GM12873 (cell line): ENCODE results near the gene EPHX1.

Source experiments
- CTCF ChIP-seq: IDR thresholded peaks from 2 replicates; pipeline ENCODE4 v1.5.1; 2012; ENCODE audit warnings: low read depth, mild to moderate bottlenecking, moderate library complexity, low read length, control low read depth; ENCODE audit not compliant: insufficient read depth; ENCODE audit errors: missing control alignments

EPHX1 gene

GRCh38 chr1:225852413-225853124, 42.6 kb downstream of the EPHX1 start:
- TF ChIP-seq CTCF = no peak

DNA sequence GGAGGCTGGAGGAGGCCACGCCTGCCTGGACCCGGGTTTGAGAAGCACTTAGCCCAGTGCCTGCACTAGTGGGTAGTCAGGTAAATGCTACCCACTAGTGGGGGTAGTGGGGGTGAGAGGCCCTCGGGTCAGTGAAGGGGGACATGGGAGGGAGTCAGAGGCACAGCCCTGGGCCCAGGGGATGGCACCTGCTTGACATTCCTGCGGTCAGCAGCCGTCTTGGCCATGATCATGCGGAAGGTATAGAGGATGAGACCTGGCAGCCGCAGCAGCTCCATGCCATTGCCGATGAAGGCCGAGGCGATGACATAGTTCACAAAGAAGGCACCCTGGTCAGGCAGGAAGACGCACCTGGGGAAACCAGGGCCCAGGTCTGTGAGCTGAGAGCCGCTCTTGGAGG, 43.5 kb downstream of the EPHX1 start:
- TF ChIP-seq CTCF = no peak

- no peak for TF ChIP-seq CTCF
These were observed 45.8 kb downstream of the EPHX1 start for GRCh38 chr1:225855503-225856300.

DNA sequence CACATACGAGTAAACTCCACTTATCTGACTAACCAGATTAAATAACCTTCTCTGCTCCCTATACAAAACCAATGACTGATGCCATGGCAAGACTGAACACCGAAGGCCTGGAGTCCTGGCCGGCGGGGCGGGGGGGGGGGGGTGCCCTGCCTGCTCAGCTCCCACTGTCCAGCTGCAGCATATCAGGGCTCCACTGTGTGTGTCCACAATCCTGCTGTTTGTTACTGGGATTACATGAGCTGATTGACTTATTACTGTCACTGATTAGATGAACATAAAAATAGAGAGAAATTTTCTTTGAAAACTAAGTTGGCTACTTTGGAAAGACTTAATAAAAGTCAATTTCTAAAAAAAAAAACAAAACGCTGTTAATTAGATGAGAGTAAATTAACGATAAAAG, 47.3 kb downstream of the EPHX1 start:
- TF ChIP-seq CTCF = no peak

DNA sequence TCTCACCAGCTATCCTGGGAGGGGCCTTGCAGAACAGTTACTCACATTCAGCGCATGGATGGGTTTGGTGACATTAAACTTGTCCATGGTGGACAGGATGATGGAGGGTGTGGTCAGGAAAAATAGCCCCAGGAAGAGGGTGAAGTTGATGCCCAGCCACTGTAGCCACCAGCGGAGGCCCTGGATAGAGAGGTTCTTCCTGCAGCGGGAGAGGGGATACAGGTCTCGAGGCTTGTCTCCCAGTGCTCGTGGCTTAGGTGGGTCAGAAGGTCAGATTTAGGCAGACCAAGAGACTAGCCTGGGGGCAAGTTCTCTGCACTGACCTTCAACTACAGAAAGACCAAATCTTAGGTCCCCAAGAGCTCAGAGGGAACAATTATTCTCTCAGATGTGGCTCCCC, 49.2 kb downstream of the EPHX1 start:
- no peak for TF ChIP-seq CTCF

GRCh38 chr1:225860107-225860506, 50.2 kb downstream of the EPHX1 start:
- no peak for TF ChIP-seq CTCF

GRCh38 chr1:225860876-225861441, 51.0 kb downstream of the EPHX1 start:
- TF ChIP-seq CTCF = no peak
